Measurements from ENCODE around the gene CA9.

CA9 gene

GRCh38 chr9:35690614-35691333 is 17.0 kb downstream of the CA9 start:
- Histone ChIP-seq H3K9me3 (ENCODE audit: low read depth, low read length) (no peaks in the 10 kb centered on the region), H3K27ac (peak overlapping the region; percentile 81), H3K36me3 (ENCODE audit: insufficient read depth, low read length) (no peaks in the 10 kb centered on the region; the same call in 1 of the 2 replicates), H3K9ac (ENCODE audit: insufficient read length) (peak overlapping the region; percentile 90), H3K4me3 (peak overlapping the region; percentile 96)
- no peak for TF ChIP-seq EZH2 (IDR thresholded peaks at IDR 0.05)
- TF ChIP-seq POLR2AphosphoS5 (IDR thresholded peaks at IDR 0.05; ENCODE audit: borderline replicate concordance, low read depth, low read length): peak; percentile 66
- no peak for TF ChIP-seq FOXP2 (optimal IDR thresholded peaks at IDR 0.05; ENCODE audit: control extremely low read depth, extremely low read length, insufficient read depth)
- no peak for DNase-seq (ENCODE audit: low read depth, low spot score)

GRCh38 chr9:35691334-35691650 is 17.6 kb downstream of the CA9 start:
- DNase-seq (ENCODE audit: low read depth, low spot score): no peak
- peak overlapping the region; percentile 81 for H3K27ac ChIP-seq
- peaks cover 5% of the 10 kb centered on the region; the same call in 1 of the 2 replicates for H3K36me3 ChIP-seq (ENCODE audit: insufficient read depth, low read length)
- H3K9ac ChIP-seq (ENCODE audit: insufficient read length): peak overlapping the region; percentile 90
- no peaks in the 10 kb centered on the region for H3K9me3 ChIP-seq (ENCODE audit: low read depth, low read length)
- TF ChIP-seq FOXP2 (optimal IDR thresholded peaks at IDR 0.05; ENCODE audit: control extremely low read depth, extremely low read length, insufficient read depth) (no peak), EZH2 (IDR thresholded peaks at IDR 0.05) (no peak), POLR2AphosphoS5 (IDR thresholded peaks at IDR 0.05; ENCODE audit: borderline replicate concordance, low read depth, low read length) (no peak)
- H3K4me3 ChIP-seq: peak overlapping the region; percentile 96

DNA sequence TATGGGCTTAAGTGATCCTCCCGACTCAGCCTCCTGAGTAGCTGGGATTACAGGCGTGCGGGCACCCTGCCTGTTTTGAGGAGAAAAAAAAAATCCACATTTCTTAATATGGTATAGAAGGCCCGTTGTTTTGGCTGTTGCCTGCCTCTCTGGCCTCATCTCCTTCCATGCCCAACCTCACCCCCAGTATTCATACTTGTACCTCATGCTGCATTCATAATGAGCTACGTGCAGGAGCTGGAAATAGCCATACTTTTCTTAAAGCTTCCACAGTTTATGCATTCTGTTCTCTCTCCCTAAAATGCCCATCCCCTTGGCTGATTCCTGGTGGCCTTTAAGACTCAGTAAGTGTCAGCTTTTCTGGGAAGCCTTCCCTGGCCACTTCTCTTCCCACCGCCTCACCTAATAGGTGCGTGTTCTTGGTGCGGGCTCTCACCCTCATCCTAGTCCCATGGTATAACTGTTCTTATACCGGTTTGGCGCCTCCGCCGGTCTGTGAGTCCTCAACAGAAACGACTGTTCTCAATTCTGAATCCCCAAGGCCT is 18.1 kb downstream of the CA9 start:
- Histone ChIP-seq H3K9me3 (ENCODE audit: low read depth, low read length) (no peaks in the 10 kb centered on the region), H3K36me3 (ENCODE audit: insufficient read depth, low read length) (peaks cover 10% of the 10 kb centered on the region), H3K9ac (ENCODE audit: insufficient read length) (no peak overlapping the region), H3K4me3 (no peak overlapping the region), H3K27ac (peak overlapping the region; percentile 81; the same call in 1 of the 2 replicates)
- no peak for TF ChIP-seq POLR2AphosphoS5 (IDR thresholded peaks at IDR 0.05; ENCODE audit: borderline replicate concordance, low read depth, low read length)
- no peak for TF ChIP-seq EZH2 (IDR thresholded peaks at IDR 0.05)
- no peak for TF ChIP-seq FOXP2 (optimal IDR thresholded peaks at IDR 0.05; ENCODE audit: control extremely low read depth, extremely low read length, insufficient read depth)
- DNase-seq (ENCODE audit: low read depth, low spot score): no peak

DNA sequence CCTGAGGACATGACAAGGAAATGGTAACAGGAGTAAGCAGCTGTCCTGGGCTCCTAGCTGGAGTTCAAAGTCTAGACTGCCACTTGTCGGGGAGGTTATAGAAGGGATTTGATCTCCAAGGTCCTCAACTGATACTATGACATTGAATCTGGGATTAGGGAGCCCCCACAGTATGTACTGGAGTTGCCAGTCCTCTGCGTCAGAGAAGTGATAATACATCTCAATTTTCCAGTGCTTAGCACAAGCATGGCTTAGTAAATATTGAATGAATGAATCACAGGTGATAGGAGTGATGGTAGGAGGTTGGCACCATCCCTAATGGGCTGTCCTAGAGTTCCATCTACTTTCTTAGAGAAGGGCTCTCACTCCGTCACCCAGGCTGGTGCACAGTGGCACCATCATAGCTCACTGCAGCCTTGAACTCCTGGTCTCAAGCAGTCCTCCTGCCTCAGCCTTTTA is 22.2 kb downstream of the CA9 start:
- no peak for DNase-seq (ENCODE audit: low read depth, low spot score)
- TF ChIP-seq FOXP2 (optimal IDR thresholded peaks at IDR 0.05; ENCODE audit: control extremely low read depth, extremely low read length, insufficient read depth) (no peak), POLR2AphosphoS5 (IDR thresholded peaks at IDR 0.05; ENCODE audit: borderline replicate concordance, low read depth, low read length) (no peak), EZH2 (IDR thresholded peaks at IDR 0.05) (no peak)
- peaks cover 52% of the 10 kb centered on the region for H3K36me3 ChIP-seq (ENCODE audit: insufficient read depth, low read length)

DNA sequence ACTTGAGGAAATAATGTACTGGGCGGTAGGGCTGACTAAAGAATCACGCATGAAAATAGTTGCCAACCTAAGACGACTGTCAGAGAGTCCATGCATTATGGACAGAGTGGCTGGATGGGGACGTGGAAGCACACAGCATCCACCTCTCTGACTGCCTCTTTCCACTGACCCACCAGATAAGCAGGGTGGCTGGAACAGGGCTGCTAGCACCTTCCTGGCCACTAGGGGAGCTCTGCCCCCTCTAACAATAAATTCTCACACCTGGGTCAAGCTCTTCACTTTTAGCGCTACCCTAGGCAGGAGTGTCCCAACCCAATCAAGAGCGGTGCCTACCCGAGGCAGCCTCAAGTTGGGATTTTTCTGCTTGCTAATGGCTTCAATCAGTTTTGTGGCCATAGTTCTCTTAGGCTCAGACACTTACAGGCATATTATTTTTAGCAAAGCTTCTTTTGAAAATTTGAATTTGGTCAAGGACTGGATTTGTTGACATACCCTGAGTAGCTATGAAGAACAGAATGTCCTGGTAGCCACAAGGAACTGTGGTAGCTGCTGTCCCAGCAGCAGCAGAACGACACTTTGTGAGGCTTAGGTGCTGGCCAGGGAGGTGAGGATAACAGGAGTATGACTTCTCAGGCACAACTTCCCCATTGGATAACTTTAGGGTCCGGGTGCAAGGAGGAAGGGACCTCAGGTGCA is 22.9 kb downstream of the CA9 start:
- DNase-seq (ENCODE audit: low read depth, low spot score): no peak
- Histone ChIP-seq H3K4me3 (no peak overlapping the region), H3K36me3 (ENCODE audit: insufficient read depth, low read length) (peaks cover 58% of the 10 kb centered on the region), H3K9me3 (ENCODE audit: low read depth, low read length) (no peaks in the 10 kb centered on the region), H3K9ac (ENCODE audit: insufficient read length) (no peak overlapping the region), H3K27ac (no peak overlapping the region)
- TF ChIP-seq EZH2 (IDR thresholded peaks at IDR 0.05) (no peak), POLR2AphosphoS5 (IDR thresholded peaks at IDR 0.05; ENCODE audit: borderline replicate concordance, low read depth, low read length) (no peak), FOXP2 (optimal IDR thresholded peaks at IDR 0.05; ENCODE audit: control extremely low read depth, extremely low read length, insufficient read depth) (no peak)

More for the DNA sequence above, 22.2 kb downstream of the CA9 start:
- Histone ChIP-seq H3K9ac (ENCODE audit: insufficient read length) (no peak overlapping the region), H3K4me3 (no peak overlapping the region), H3K27ac (no peak overlapping the region), H3K9me3 (ENCODE audit: low read depth, low read length) (no peaks in the 10 kb centered on the region)

- no peak overlapping the region for H3K4me3 ChIP-seq
- H3K27ac ChIP-seq: no peak overlapping the region
- no peak overlapping the region for H3K9ac ChIP-seq (ENCODE audit: insufficient read length)
- TF ChIP-seq FOXP2 (optimal IDR thresholded peaks at IDR 0.05; ENCODE audit: control extremely low read depth, extremely low read length, insufficient read depth): no peak
- TF ChIP-seq EZH2 (IDR thresholded peaks at IDR 0.05): no peak
- no peak for TF ChIP-seq POLR2AphosphoS5 (IDR thresholded peaks at IDR 0.05; ENCODE audit: borderline replicate concordance, low read depth, low read length)
- H3K36me3 ChIP-seq (ENCODE audit: insufficient read depth, low read length): peaks cover 65% of the 10 kb centered on the region
- no peak for DNase-seq (ENCODE audit: low read depth, low spot score)
- no peaks in the 10 kb centered on the region for H3K9me3 ChIP-seq (ENCODE audit: low read depth, low read length)
Observed at GRCh38 chr9:35697486-35697885, 23.8 kb downstream of the CA9 start.

GRCh38 chr9:35698231-35698630 is 24.5 kb downstream of the CA9 start:
- H3K4me3 ChIP-seq: no peak overlapping the region
- no peak overlapping the region for H3K9ac ChIP-seq (ENCODE audit: insufficient read length)
- H3K27ac ChIP-seq: no peak overlapping the region
- peaks cover 72% of the 10 kb centered on the region for H3K36me3 ChIP-seq (ENCODE audit: insufficient read depth, low read length)
- no peaks in the 10 kb centered on the region for H3K9me3 ChIP-seq (ENCODE audit: low read depth, low read length)
- DNase-seq (ENCODE audit: low read depth, low spot score): no peak
- TF ChIP-seq EZH2 (IDR thresholded peaks at IDR 0.05) (no peak), POLR2AphosphoS5 (IDR thresholded peaks at IDR 0.05; ENCODE audit: borderline replicate concordance, low read depth, low read length) (no peak), FOXP2 (optimal IDR thresholded peaks at IDR 0.05; ENCODE audit: control extremely low read depth, extremely low read length, insufficient read depth) (no peak)

DNA sequence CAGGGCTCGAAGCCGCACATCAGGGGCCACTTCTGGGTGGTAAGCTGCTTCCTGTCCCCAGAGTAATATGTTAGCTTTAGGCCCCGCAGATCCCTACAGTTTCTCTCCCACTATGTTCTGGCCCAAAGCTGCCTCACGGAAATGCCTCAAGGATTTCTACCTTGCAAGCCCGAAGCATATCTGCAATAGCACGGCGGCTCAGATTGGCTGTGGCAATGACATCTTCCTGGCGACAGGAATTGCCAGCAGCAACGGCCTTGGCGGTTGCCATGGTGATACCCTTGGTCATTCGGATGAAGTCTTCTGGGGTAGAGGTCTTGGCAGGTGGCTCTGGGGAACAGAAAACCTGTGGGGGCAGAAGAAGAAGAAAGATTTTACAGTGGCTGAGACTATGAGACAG is 26.3 kb downstream of the CA9 start:
- no peaks in the 10 kb centered on the region for H3K9me3 ChIP-seq (ENCODE audit: low read depth, low read length)
- H3K36me3 ChIP-seq (ENCODE audit: insufficient read depth, low read length): peaks cover 90% of the 10 kb centered on the region
- no peak overlapping the region for H3K9ac ChIP-seq (ENCODE audit: insufficient read length)
- no peak for DNase-seq (ENCODE audit: low read depth, low spot score)
- no peak overlapping the region for H3K27ac ChIP-seq
- TF ChIP-seq FOXP2 (optimal IDR thresholded peaks at IDR 0.05; ENCODE audit: control extremely low read depth, extremely low read length, insufficient read depth): no peak
- no peak for TF ChIP-seq EZH2 (IDR thresholded peaks at IDR 0.05)
- TF ChIP-seq POLR2AphosphoS5 (IDR thresholded peaks at IDR 0.05; ENCODE audit: borderline replicate concordance, low read depth, low read length): no peak
- no peak overlapping the region for H3K4me3 ChIP-seq
